Activated naive CD4-positive, alpha-beta T cell treated with anti-CD3 and anti-CD28 coated beads, Interleukin-2, amount 50 U/mL, for 16 hours (primary cell): ENCODE results near the gene NHLRC3.
"Not testable (repeated sequence)": the region's sequence is repeated elsewhere in the genome, so short reads cannot be mapped to it uniquely, and the experiment has no call there.

Source experiments
- DNase-seq: peaks from one replicate; pipeline ENCODE4 v3.0.0-alpha.2; 2020

Gene NHLRC3

GRCh38 chr13:39037880-39038568 lies at the start of gene NHLRC3, which contains the start of gene PROSER1:
TSS of gene NHLRC3 (plus strand) at chr13:39038456. CDS start at chr13:39038640, 184 bp downstream.
TSS of gene PROSER1 (minus strand) at chr13:39038089. CDS start at chr13:39037242, 847 bp downstream.
- DNase-seq, result peak; percentile 82

GRCh38 chr13:38990693-38991092 lies 47.6 kb upstream of the NHLRC3 start, which contains the start of gene STOML3:
TSS of gene STOML3 (minus strand) at chr13:38990831. CDS start at chr13:38990721, 110 bp downstream.
- DNase-seq, result no peak

GRCh38 chr13:38993381-38993780 lies 44.9 kb upstream of the NHLRC3 start:
- no peak for DNase-seq

- DNase-seq, result no peak
These were observed 39.5 kb upstream of the NHLRC3 start for GRCh38 chr13:38998739-38999138.

GRCh38 chr13:39006371-39007111 lies 31.7 kb upstream of the NHLRC3 start:
- not testable (repeated sequence) for DNase-seq

GRCh38 chr13:39012608-39013007 lies 25.6 kb upstream of the NHLRC3 start:
- DNase-seq, result no peak

- no peak for DNase-seq
These were observed 24.8 kb upstream of the NHLRC3 start for GRCh38 chr13:39013462-39013861.

- DNase-seq, result no peak
These were observed 22.2 kb upstream of the NHLRC3 start for GRCh38 chr13:39016087-39016486.

- no peak for DNase-seq
These were observed 21.5 kb upstream of the NHLRC3 start for GRCh38 chr13:39016787-39017186.

- DNase-seq, result no peak
These were observed 17.3 kb upstream of the NHLRC3 start for GRCh38 chr13:39020853-39021462.

- no peak for DNase-seq
These were observed 14.9 kb upstream of the NHLRC3 start for GRCh38 chr13:39023316-39023715.

- DNase-seq, result no peak
These were observed 14.5 kb upstream of the NHLRC3 start for GRCh38 chr13:39023761-39024160.

GRCh38 chr13:39025433-39025839 lies 12.8 kb upstream of the NHLRC3 start:
- DNase-seq, result no peak

- no peak for DNase-seq
These were observed 6.1 kb upstream of the NHLRC3 start for GRCh38 chr13:39032150-39032549.

GRCh38 chr13:39034085-39034484 lies 4.2 kb upstream of the NHLRC3 start:
- DNase-seq, result no peak

- DNase-seq, result no peak
These were observed 3.1 kb upstream of the NHLRC3 start for GRCh38 chr13:39035204-39035603.

- no peak for DNase-seq
These were observed 2.5 kb upstream of the NHLRC3 start for GRCh38 chr13:39035799-39036198.

- DNase-seq, result peak; percentile 13
These were observed 2.0 kb upstream of the NHLRC3 start for GRCh38 chr13:39036212-39036611.

GRCh38 chr13:39037410-39037879 lies 811 bp upstream of the NHLRC3 start:
- DNase-seq, result no peak

GRCh38 chr13:39038569-39039030 lies 344 bp downstream of the NHLRC3 start:
- peak; percentile 59 for DNase-seq

- DNase-seq, result no peak
These were observed 785 bp downstream of the NHLRC3 start for GRCh38 chr13:39039041-39039440.

GRCh38 chr13:39040206-39040605 lies 1.9 kb downstream of the NHLRC3 start:
- no peak for DNase-seq

- no peak for DNase-seq
These were observed 6.3 kb downstream of the NHLRC3 start for GRCh38 chr13:39044536-39044935.
